GM21423 (cell line): ENCODE measurements around the gene PTGER4.
"Not testable (repeated sequence)": the region's sequence is repeated elsewhere in the genome, so short reads cannot be mapped to it uniquely, and the experiment has no call there.

Experiments
- ATAC-seq: cut with Tn5 transposase; IDR thresholded peaks from one replicate; pipeline ENCODE4 v1.9.1; 2021; ENCODE audit warnings: mild to moderate bottlenecking, moderate library complexity; ENCODE audit not compliant: unreplicated experiment

The PTGER4 gene

GRCh38 chr5:40679913-40680681, at the start of gene PTGER4:
Gene PTGER4, plus strand, starts transcription at chr5:40679915. Its CDS starts 1,079 bp downstream, at chr5:40680994.
- ATAC-seq: peak; percentile 26

- ATAC-seq: no peak
Measured at GRCh38 chr5:40630126-40630525, 49.6 kb upstream of the PTGER4 start.

- no peak for ATAC-seq
Measured at GRCh38 chr5:40631236-40631635, 48.5 kb upstream of the PTGER4 start.

GRCh38 chr5:40634154-40634553, 45.6 kb upstream of the PTGER4 start:
- ATAC-seq: no peak

GRCh38 chr5:40634593-40634992, 45.1 kb upstream of the PTGER4 start:
- no peak for ATAC-seq

- not testable (repeated sequence) for ATAC-seq
Measured at GRCh38 chr5:40639531-40639930, 40.2 kb upstream of the PTGER4 start.

- ATAC-seq: no peak
Measured at GRCh38 chr5:40646266-40646665, 33.4 kb upstream of the PTGER4 start.

- ATAC-seq: no peak
Measured at GRCh38 chr5:40648150-40648549, 31.6 kb upstream of the PTGER4 start.

- ATAC-seq: no peak
Measured at GRCh38 chr5:40649463-40650030, 30.2 kb upstream of the PTGER4 start.

GRCh38 chr5:40651201-40651600, 28.5 kb upstream of the PTGER4 start:
- ATAC-seq: no peak

- ATAC-seq: no peak
Measured at GRCh38 chr5:40652441-40653220, 27.1 kb upstream of the PTGER4 start.

GRCh38 chr5:40653221-40654022, 26.3 kb upstream of the PTGER4 start:
- ATAC-seq: peak; percentile 49

GRCh38 chr5:40654377-40654991, 25.2 kb upstream of the PTGER4 start:
- ATAC-seq: no peak

GRCh38 chr5:40655138-40655537, 24.6 kb upstream of the PTGER4 start:
- no peak for ATAC-seq

- not testable (repeated sequence) for ATAC-seq
Measured at GRCh38 chr5:40656091-40656490, 23.6 kb upstream of the PTGER4 start.

GRCh38 chr5:40656766-40657165, 22.9 kb upstream of the PTGER4 start:
- ATAC-seq: no peak

GRCh38 chr5:40660751-40661150, 19.0 kb upstream of the PTGER4 start:
- no peak for ATAC-seq

GRCh38 chr5:40665635-40666298, 13.9 kb upstream of the PTGER4 start:
- no peak for ATAC-seq

GRCh38 chr5:40666657-40667056, 13.1 kb upstream of the PTGER4 start:
- ATAC-seq: no peak

GRCh38 chr5:40667161-40667663, 12.5 kb upstream of the PTGER4 start:
- ATAC-seq: no peak
